SK-N-SH treated with all-trans-retinoic acid at 6 μM for 48 hours (cell line): Measurements from ENCODE around the gene FIBCD1.

Experiments
- CSDC2 ChIP-seq: fragments of 250-450 bp; sonication (Bioruptor Pico); IDR thresholded peaks from 2 replicates; pipeline ENCODE4 v1.5.0; 2020; ENCODE audit warnings: mild to moderate bottlenecking, moderate library complexity
- TOX ChIP-seq: fragments of 250-450 bp; sonication (Bioruptor Pico); IDR thresholded peaks from 2 replicates; pipeline ENCODE4 v1.8.0; 2021; ENCODE audit warnings: mild to moderate bottlenecking, moderate library complexity, borderline replicate concordance
- ZFP30 ChIP-seq: fragments of 450-650 bp; formaldehyde crosslinking; IDR thresholded peaks from 2 replicates; pipeline ENCODE4 v1.5.0; 2022; ENCODE audit warnings: mild to moderate bottlenecking, moderate library complexity
- TF ChIP-seq, protein P1 (sequence below): fragments of 250-450 bp; sonication (Bioruptor Pico); IDR thresholded peaks from 2 replicates; pipeline ENCODE4 v1.8.0; 2020; ENCODE audit warnings: mild to moderate bottlenecking, moderate library complexity, borderline replicate concordance
- TF ChIP-seq, protein P2 (sequence below): fragments of 250-450 bp; sonication (Bioruptor Pico); IDR thresholded peaks from 2 replicates; pipeline ENCODE4 v1.5.1; 2021; ENCODE audit warnings: mild to moderate bottlenecking, moderate library complexity

- TF ChIP-seq ZFP30 (no peak), TOX (CRISPR knock-in tag) (no peak), CSDC2 (CRISPR knock-in tag) (no peak)
- TF ChIP-seq, protein P1, sequence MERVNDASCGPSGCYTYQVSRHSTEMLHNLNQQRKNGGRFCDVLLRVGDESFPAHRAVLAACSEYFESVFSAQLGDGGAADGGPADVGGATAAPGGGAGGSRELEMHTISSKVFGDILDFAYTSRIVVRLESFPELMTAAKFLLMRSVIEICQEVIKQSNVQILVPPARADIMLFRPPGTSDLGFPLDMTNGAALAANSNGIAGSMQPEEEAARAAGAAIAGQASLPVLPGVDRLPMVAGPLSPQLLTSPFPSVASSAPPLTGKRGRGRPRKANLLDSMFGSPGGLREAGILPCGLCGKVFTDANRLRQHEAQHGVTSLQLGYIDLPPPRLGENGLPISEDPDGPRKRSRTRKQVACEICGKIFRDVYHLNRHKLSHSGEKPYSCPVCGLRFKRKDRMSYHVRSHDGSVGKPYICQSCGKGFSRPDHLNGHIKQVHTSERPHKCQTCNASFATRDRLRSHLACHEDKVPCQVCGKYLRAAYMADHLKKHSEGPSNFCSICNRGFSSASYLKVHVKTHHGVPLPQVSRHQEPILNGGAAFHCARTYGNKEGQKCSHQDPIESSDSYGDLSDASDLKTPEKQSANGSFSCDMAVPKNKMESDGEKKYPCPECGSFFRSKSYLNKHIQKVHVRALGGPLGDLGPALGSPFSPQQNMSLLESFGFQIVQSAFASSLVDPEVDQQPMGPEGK: no peak
- TF ChIP-seq, protein P2, sequence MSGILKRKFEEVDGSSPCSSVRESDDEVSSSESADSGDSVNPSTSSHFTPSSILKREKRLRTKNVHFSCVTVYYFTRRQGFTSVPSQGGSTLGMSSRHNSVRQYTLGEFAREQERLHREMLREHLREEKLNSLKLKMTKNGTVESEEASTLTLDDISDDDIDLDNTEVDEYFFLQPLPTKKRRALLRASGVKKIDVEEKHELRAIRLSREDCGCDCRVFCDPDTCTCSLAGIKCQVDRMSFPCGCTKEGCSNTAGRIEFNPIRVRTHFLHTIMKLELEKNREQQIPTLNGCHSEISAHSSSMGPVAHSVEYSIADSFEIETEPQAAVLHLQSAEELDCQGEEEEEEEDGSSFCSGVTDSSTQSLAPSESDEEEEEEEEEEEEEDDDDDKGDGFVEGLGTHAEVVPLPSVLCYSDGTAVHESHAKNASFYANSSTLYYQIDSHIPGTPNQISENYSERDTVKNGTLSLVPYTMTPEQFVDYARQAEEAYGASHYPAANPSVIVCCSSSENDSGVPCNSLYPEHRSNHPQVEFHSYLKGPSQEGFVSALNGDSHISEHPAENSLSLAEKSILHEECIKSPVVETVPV (CRISPR knock-in tag): no peak
Measured at GRCh38 chr9:130852801-130853200, 86.2 kb downstream of the FIBCD1 start.
